Mucosa of stomach (tissue), 1 donor: Measurements from ENCODE around the gene OSBPL10.

Experiments
- H3K27me3 ChIP-seq: one replicate; pipeline ENCODE4 v1.7.0; 2013; ENCODE audit warnings: mild to moderate bottlenecking, low read length; ENCODE audit not compliant: control insufficient read depth, insufficient read depth
- H3K36me3 ChIP-seq: one replicate; pipeline ENCODE4 v1.7.0; 2013; ENCODE audit warnings: low read length; ENCODE audit not compliant: control insufficient read depth, insufficient read depth
- H3K4me1 ChIP-seq: one replicate; pipeline ENCODE4 v1.7.0; 2013; ENCODE audit warnings: mild to moderate bottlenecking, low read length; ENCODE audit not compliant: control insufficient read depth, insufficient read depth
- H3K4me3 ChIP-seq: one replicate; pipeline ENCODE4 v1.7.0; 2013; ENCODE audit warnings: low read length
- H3K9ac ChIP-seq: one replicate; pipeline ENCODE4 v1.7.0; 2013; ENCODE audit warnings: mild to moderate bottlenecking, low read length, moderate library complexity
- H3K9me3 ChIP-seq: one replicate; pipeline ENCODE4 v1.7.0; 2013; ENCODE audit warnings: mild to moderate bottlenecking, low read length, moderate library complexity; ENCODE audit not compliant: control insufficient read depth
- donor health status: Pancreatic carcinoma.

OSBPL10 gene

DNA sequence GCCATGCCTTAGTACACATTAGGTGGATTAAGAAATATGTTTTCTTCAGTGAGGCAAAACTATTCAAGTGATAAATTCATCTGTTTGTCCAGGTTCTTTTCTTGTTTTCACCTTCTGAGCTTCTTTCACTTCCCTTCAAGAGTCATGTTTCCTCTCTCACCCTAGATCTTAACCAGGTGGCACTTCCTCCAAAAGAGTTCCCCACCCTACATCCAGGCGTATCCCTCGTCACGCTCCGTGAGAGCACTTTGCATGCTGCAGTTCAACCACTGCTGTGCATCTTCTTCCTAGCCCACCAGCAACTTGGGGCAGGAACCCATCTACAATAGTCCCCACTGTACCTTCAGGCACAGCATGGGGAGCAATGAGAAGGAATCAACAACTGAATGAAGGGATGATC is 28.9 kb downstream of the OSBPL10 start:
- Histone ChIP-seq H3K9ac (no peak overlapping the region), H3K9me3 (peaks cover 6% of the 10 kb centered on the region), H3K27me3 (no peaks in the 10 kb centered on the region), H3K4me1 (peaks cover 16% of the 10 kb centered on the region), H3K36me3 (no peaks in the 10 kb centered on the region), H3K4me3 (no peak overlapping the region)

DNA sequence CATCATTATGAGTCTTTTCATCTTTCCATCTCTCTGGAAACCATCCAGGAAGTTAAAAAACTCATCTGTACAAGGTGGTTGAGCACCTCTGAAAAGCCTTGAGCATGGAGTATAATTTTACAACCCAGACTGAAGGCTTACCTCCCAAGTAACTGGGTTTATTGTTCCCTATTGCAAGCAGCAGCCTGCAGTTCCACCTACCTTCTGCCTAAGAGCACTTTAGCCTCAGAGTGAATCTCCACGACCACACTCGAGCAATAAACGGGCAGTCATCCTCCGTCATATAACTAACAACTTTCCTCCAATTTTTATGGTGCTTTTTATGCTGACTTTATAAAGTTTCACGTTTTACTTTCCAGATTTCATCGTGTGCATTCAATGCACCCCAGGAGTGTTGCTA is 32.8 kb downstream of the OSBPL10 start:
- H3K9ac ChIP-seq: no peak overlapping the region
- H3K4me1 ChIP-seq: peaks cover 23% of the 10 kb centered on the region
- no peak overlapping the region for H3K4me3 ChIP-seq
- H3K27me3 ChIP-seq: no peaks in the 10 kb centered on the region
- no peaks in the 10 kb centered on the region for H3K36me3 ChIP-seq
- H3K9me3 ChIP-seq: no peaks in the 10 kb centered on the region

DNA sequence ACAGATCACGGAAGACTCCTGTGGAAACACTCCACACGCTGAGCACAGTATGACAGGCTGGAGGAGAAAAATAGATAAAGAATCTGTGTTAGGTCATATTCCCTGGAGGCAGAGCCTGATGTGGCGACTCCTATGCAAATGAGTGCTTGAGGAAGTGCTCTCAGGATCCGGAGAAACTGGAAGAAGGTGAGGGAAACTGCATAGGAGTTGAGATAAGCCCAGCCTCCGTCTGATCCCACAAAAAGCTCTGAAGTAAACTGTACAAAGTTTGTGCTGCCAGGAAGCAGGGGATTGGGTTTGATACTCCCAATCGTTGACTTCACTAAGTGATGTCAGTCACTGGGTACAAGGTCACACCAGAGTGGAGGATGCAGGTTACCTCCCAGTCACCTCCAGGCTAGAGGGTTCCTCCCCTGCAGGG is 33.4 kb downstream of the OSBPL10 start:
- Histone ChIP-seq H3K4me3 (no peak overlapping the region), H3K9me3 (no peaks in the 10 kb centered on the region), H3K36me3 (no peaks in the 10 kb centered on the region), H3K9ac (no peak overlapping the region), H3K4me1 (peaks cover 23% of the 10 kb centered on the region), H3K27me3 (no peaks in the 10 kb centered on the region)

DNA sequence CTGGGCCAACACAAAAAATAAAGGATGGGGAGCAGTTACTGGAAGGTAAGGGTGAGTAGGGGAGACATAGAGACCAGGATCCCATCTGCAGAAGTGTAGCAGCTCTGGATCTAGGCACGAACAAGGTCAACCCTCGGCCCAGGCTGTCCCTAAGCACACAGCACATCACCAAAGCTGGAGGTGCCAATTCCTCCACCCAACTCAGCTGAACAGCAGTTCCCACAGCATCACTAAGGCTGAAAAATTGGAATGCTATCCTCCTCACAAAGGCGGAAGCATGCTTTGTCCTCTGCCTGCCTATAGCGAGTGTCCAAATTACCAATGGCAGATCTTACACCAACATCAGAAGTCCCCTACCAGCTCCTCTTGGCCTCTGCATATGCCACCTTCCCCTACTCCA is 33.9 kb downstream of the OSBPL10 start:
- Histone ChIP-seq H3K4me1 (peaks cover 23% of the 10 kb centered on the region), H3K9me3 (no peaks in the 10 kb centered on the region), H3K36me3 (no peaks in the 10 kb centered on the region), H3K9ac (no peak overlapping the region), H3K4me3 (no peak overlapping the region), H3K27me3 (no peaks in the 10 kb centered on the region)

DNA sequence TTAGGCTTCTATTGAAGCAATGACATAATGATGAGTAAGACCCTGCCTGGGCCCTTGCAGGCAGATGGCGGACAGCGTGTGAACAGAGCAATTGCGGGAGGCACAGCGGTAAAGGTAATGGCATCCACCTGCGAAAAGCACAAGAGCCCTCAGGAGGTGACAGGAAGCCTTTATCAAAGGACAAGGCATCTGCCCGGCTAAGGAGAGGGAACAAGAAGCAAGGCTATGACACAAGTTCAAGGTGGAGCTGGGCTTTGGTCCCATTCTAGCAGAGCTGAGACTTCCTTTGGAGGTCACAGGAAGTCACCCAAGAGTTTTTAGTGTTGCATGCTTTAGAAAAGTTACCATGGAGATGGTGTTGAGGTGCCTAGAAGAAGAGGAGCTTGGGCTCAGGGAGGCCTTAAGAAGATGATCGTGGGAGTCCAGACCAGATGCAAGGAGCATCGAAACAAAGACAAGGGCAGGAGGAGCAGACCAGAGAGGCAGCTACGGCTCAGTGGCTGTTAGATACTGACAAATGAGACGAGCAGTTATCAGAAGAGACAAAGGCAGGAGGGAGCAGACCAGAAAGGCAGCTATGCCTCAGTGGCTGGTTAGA is 34.5 kb downstream of the OSBPL10 start:
- Histone ChIP-seq H3K4me3 (no peak overlapping the region), H3K9ac (no peak overlapping the region), H3K9me3 (no peaks in the 10 kb centered on the region), H3K36me3 (no peaks in the 10 kb centered on the region), H3K4me1 (peaks cover 25% of the 10 kb centered on the region), H3K27me3 (no peaks in the 10 kb centered on the region)

DNA sequence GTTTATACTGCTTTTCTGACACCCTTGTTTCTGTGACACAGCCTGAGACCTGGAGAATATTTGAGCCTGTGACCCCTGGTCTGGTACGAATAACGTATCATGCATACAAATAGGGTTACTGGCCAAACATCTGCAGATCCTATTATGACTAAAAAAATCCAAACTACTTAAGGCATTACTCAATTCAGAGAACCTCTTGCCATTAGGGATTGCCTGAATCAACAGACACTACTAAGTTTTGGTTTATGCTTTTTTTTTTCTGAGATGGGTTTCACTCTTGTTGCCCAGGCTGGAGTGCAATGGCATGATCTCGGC is 35.4 kb downstream of the OSBPL10 start:
- no peaks in the 10 kb centered on the region for H3K27me3 ChIP-seq
- no peak overlapping the region for H3K9ac ChIP-seq
- no peak overlapping the region for H3K4me3 ChIP-seq
- H3K36me3 ChIP-seq: no peaks in the 10 kb centered on the region
- no peaks in the 10 kb centered on the region for H3K9me3 ChIP-seq
- peaks cover 32% of the 10 kb centered on the region for H3K4me1 ChIP-seq

DNA sequence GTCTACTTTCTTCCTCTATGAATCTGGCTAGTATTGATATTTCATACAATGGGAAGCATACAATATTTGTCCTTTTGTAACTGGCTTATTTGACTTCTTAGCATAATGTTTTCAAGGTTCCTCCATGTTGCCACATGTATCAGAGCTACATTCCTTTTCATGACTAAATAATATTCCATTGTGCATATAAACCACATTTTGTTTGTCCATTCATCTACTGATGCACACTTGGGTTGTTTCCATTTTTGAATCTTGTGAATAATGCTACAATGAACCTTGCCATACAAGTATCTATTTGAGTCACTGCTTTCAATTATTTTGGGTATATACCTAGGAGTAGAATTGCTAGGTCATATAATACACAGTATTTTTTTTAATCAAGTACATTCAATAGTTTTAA is 38.0 kb downstream of the OSBPL10 start:
- H3K9me3 ChIP-seq: no peaks in the 10 kb centered on the region
- H3K9ac ChIP-seq: no peak overlapping the region
- H3K4me1 ChIP-seq: peaks cover 24% of the 10 kb centered on the region
- H3K36me3 ChIP-seq: no peaks in the 10 kb centered on the region
- H3K4me3 ChIP-seq: no peak overlapping the region
- H3K27me3 ChIP-seq: no peaks in the 10 kb centered on the region

DNA sequence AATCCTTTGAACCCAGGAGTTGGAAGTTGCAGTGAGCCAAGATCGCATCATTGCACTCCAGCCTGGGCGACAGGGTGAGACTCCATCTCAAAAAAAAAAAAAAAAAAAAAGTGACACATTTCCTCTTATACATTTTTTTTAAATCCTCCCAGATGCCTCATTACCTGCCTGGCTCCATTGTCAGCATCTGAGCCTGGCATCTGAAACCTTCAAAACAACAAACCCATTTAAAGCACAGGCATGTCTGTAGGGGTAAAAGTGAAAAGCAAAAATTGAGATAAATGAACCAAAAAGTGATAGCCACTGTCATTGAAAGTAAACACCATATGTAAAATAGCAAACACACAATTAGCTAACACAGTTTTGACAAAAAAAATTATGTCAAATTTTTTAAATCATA is 38.6 kb downstream of the OSBPL10 start:
- no peaks in the 10 kb centered on the region for H3K27me3 ChIP-seq
- H3K4me1 ChIP-seq: peaks cover 19% of the 10 kb centered on the region

DNA sequence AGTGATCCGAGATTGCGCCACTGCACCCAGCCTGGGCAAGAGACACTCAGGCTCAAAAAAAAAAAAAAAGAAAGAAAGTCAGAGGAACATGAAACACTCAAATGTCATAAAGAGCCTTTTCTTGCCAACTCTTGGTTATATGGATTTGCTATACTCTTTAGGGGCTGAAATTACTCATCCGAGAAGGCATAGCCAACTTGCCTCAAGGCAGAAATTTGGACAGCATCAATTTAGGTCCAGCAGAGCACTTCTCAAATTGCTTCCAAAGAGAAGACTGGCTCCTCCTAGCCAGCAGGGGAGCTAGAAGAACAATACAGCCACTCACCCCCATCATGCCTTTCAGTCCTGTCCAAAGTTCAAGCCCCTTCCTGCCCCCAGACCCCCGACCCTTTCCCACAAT is 43.8 kb downstream of the OSBPL10 start:
- H3K36me3 ChIP-seq: no peaks in the 10 kb centered on the region

More for the DNA sequence above, 38.6 kb downstream of the OSBPL10 start:
- Histone ChIP-seq H3K9ac (no peak overlapping the region), H3K4me3 (no peak overlapping the region), H3K36me3 (no peaks in the 10 kb centered on the region), H3K9me3 (no peaks in the 10 kb centered on the region)

DNA sequence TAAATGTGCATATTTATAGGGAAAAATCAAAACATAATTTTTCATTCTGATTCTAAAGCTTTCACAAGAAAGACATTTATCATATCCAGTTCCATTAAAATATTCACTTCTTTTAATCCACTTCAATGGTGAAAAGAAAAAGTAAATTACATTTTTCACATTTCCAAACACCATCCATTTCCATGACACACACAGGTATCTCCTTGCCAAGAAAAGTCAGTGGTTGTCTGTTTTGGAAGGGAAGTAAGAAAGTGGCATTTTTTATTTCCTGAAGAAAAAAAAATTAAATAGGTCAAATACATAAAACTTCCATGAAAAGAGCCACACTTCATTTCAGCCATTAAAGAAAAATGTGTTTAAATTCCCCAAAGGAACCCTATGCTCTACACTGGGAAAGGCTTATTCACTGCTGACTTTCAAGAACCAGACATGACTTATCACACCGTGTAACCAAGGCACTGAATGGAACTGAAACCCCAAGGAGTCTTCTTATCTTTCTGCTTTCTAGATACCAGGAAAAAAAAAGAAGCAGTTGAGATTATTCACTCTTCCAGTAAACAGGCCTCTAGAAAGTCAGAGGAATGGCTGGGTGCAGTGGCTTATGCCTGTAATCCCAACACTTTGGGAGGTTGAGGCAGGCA is 44.5 kb downstream of the OSBPL10 start:
- H3K27me3 ChIP-seq: no peaks in the 10 kb centered on the region
- no peak overlapping the region for H3K4me3 ChIP-seq
- H3K9ac ChIP-seq: no peak overlapping the region
- H3K36me3 ChIP-seq: no peaks in the 10 kb centered on the region
- H3K4me1 ChIP-seq: peaks cover 10% of the 10 kb centered on the region
- H3K9me3 ChIP-seq: no peaks in the 10 kb centered on the region

More for the DNA sequence above, 43.8 kb downstream of the OSBPL10 start:
- Histone ChIP-seq H3K4me3 (no peak overlapping the region), H3K27me3 (no peaks in the 10 kb centered on the region), H3K9me3 (no peaks in the 10 kb centered on the region), H3K9ac (no peak overlapping the region), H3K4me1 (peaks cover 13% of the 10 kb centered on the region)

DNA sequence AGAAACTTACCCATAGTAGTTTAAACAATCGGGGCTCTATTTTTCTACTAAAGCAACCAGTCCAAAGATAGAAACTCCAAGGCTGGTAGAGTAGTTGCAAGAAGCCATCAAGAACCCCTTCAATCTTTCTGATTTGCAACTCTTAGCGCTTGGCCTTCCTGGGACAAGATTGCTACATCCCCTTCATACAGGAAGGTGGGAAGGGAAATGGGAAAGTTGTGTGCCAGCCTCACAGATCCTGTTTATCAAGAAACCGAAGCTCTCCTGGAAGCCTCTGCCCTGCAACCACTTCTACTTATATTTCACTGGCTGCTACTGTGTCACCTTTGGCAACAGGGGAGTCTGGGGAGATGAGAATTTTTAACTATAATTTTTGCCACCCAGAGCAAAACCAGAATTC is 46.2 kb downstream of the OSBPL10 start:
- Histone ChIP-seq H3K4me1 (peaks cover 5% of the 10 kb centered on the region), H3K27me3 (no peaks in the 10 kb centered on the region), H3K4me3 (no peak overlapping the region), H3K9ac (no peak overlapping the region), H3K9me3 (no peaks in the 10 kb centered on the region), H3K36me3 (no peaks in the 10 kb centered on the region)

DNA sequence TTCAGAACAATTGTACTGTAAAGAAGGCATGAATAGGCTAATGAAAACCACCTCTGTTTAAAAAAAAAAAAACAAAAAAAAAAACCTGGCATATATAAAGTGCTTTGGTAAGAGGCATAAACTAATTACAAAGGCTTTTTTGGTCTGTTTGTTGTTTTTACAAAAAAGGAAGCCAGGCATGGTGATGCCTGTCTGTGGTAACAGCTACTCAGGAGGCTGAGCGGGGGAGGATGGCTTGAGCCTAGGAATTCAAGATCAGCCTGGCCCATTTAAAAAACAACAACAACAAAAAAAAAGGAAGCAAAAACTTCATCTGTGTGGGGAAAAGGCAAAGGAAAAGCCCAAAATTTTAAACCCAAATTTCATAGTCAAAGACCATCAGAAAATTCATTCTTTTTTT is 47.0 kb downstream of the OSBPL10 start:
- H3K9me3 ChIP-seq: no peaks in the 10 kb centered on the region
- no peaks in the 10 kb centered on the region for H3K36me3 ChIP-seq
- no peak overlapping the region for H3K9ac ChIP-seq
- H3K27me3 ChIP-seq: no peaks in the 10 kb centered on the region
- peaks cover 5% of the 10 kb centered on the region for H3K4me1 ChIP-seq
- no peak overlapping the region for H3K4me3 ChIP-seq

DNA sequence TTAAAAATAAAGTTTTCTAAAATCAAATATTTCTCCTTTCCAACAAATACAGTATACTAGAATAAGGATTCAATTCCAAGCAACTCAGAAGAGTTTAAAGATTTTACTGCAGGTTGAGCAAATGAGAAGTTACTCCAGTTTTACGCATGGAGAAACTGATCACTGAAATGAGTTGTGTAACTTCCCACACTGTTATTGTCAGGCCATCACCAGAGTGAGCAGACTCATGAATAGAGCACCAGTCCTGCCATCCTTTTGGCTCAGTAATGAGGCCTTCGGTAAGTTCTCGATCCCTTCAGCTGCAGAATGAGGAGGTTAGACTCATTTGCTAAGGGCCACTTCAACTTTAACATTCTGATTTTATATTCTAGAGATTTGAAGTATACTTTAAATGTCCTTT is 48.1 kb downstream of the OSBPL10 start:
- H3K27me3 ChIP-seq: no peaks in the 10 kb centered on the region
- H3K9me3 ChIP-seq: no peaks in the 10 kb centered on the region
- no peak overlapping the region for H3K4me3 ChIP-seq
- H3K9ac ChIP-seq: no peak overlapping the region
- H3K36me3 ChIP-seq: no peaks in the 10 kb centered on the region
- H3K4me1 ChIP-seq: peaks cover 5% of the 10 kb centered on the region
